B cell (primary cell): ENCODE measurements around the gene EIF1AX. TPM values are rescaled to one million over a fixed set of nuclear protein-coding genes. Genes with fewer than 3 reads are reported as not detected.

ENCODE experiments used
- ATAC-seq: fragments of 200-7000 bp; cut with Tn5 transposase; one replicate; pipeline ENCODE4 v1.10.0; 2021; ENCODE audit warnings: low read depth, mild to moderate bottlenecking, moderate number of reproducible peaks, moderate library complexity
- CTCF ChIA-PET: fragments of 350-600 bp; sonication (Branson Sonifier 250); formaldehyde crosslinking; loops from one replicate; lab custom pipeline; 2021; ENCODE audit warnings: antibody characterized with exemption, inconsistent platforms; lab: Charles Lee
- POLR2A ChIA-PET: fragments of 350-600 bp; sonication (Branson Sonifier 250); formaldehyde crosslinking; loops from one replicate; lab custom pipeline; 2021; ENCODE audit warnings: antibody characterized with exemption; lab: Charles Lee
- DNase-seq: peaks from one replicate; pipeline ENCODE4 v3.0.0; 2013
- H2AFZ ChIP-seq: 2 replicates; pipeline ENCODE4 v1.6.1; 2012; ENCODE audit warnings: mild to moderate bottlenecking, low read depth, low read length; ENCODE audit not compliant: insufficient read depth, poor library complexity, severe bottlenecking
- H3K27ac ChIP-seq, 2 donors: 1 replicate in 1 of 2; 2 replicates in 1 of 2; pipeline ENCODE4 v1.5.1; 2012 to 2013; ENCODE audit warnings: low read length in 2 of 2, mild to moderate bottlenecking in 2 of 2, moderate library complexity in 1 of 2
- H3K27me3 ChIP-seq, 4 experiments: fragments of 200-600 bp in 1 of 4; sonication (generic) in 1 of 4; replicated peaks in 1 of 4; 1 replicate in 2 of 4; 2 replicates in 2 of 4; pipeline versions ENCODE4 v1.6.1 to v1.7.0; 2013 to 2016; ENCODE audit warnings: low read length in 3 of 4, mild to moderate bottlenecking in 2 of 4, mixed read lengths in 1 of 4, moderate library complexity in 1 of 4; ENCODE audit not compliant: insufficient read depth in 4 of 4, control insufficient read depth in 3 of 4; ENCODE audit errors: control extremely low read depth in 1 of 4
- H3K36me3 ChIP-seq, 2 experiments: replicated peaks in 1 of 2; 1 replicate in 1 of 2; 2 replicates in 1 of 2; pipeline versions ENCODE4 v1.6.1 to v1.7.1; 2013; ENCODE audit warnings: low read length in 1 of 2; ENCODE audit not compliant: insufficient read depth in 2 of 2, control insufficient read depth in 1 of 2; ENCODE audit errors: control extremely low read depth in 1 of 2, extremely low read depth in 1 of 2
- H3K4me1 ChIP-seq, 2 donors: fragments of 200-600 bp in 1 of 2; sonication (generic) in 1 of 2; 1 replicate in 1 of 2; 2 replicates in 1 of 2; pipeline versions ENCODE4 v1.5.1 to v1.6.1; 2013 to 2017; ENCODE audit warnings: low read length in 2 of 2; ENCODE audit not compliant: control insufficient read depth in 2 of 2, insufficient read depth in 2 of 2
- H3K4me2 ChIP-seq: replicated peaks from 2 replicates; pipeline ENCODE3; 2012; ENCODE audit warnings: mild to moderate bottlenecking, low read depth, low read length; ENCODE audit not compliant: poor library complexity, severe bottlenecking
- H3K4me3 ChIP-seq, 5 experiments: fragments of 200-600 bp in 1 of 5; sonication (generic) in 1 of 5; 1 replicate in 3 of 5; 2 replicates in 2 of 5; pipeline versions ENCODE4 v1.5.1 to v1.7.0; 2011 to 2016; ENCODE audit warnings: low read length in 4 of 5, mild to moderate bottlenecking in 4 of 5, low read depth in 2 of 5, control low read depth in 1 of 5, moderate library complexity in 1 of 5; ENCODE audit not compliant: insufficient read depth in 1 of 5; ENCODE audit errors: control extremely low read depth in 1 of 5, extremely low read depth in 1 of 5
- H3K79me2 ChIP-seq: fragments of 200-600 bp; sonication (generic); one replicate; pipeline ENCODE4 v1.6.0; 2016; ENCODE audit warnings: low read length; ENCODE audit not compliant: control insufficient read depth, insufficient read depth
- H3K9ac ChIP-seq: fragments of 200-600 bp; sonication (generic); 2 replicates; pipeline ENCODE4 v1.6.1; 2017; ENCODE audit warnings: mild to moderate bottlenecking, low read length, moderate library complexity
- H3K9me3 ChIP-seq, 3 donors: one replicate each; pipeline versions ENCODE4 v1.6.1 to v1.7.1; 2013; ENCODE audit warnings: low read length in 2 of 3; ENCODE audit not compliant: control insufficient read depth in 2 of 3, insufficient read depth in 1 of 3; ENCODE audit errors: control extremely low read depth in 1 of 3
- H4K20me1 ChIP-seq: 2 replicates; pipeline ENCODE4 v1.6.0; 2012; ENCODE audit warnings: mild to moderate bottlenecking, low read length; ENCODE audit not compliant: insufficient read depth, control insufficient read depth, poor library complexity, severe bottlenecking
- H3K27ac Mint-ChIP-seq: one replicate; pipeline ENCODE4 v1.8.0; 2021; ENCODE audit warnings: mixed read lengths
- H3K27me3 Mint-ChIP-seq: one replicate; pipeline ENCODE4 v1.8.0; 2021; ENCODE audit warnings: mixed read lengths
- H3K4me1 Mint-ChIP-seq: one replicate; pipeline ENCODE4 v1.8.0; 2021; ENCODE audit warnings: mixed read lengths
- H3K4me3 Mint-ChIP-seq: one replicate; pipeline ENCODE4 v1.8.0; 2021; ENCODE audit warnings: mixed read lengths
- H3K9me3 Mint-ChIP-seq: one replicate; pipeline ENCODE4 v1.8.0; 2022; ENCODE audit warnings: mixed read lengths; ENCODE audit not compliant: insufficient read depth
- EZH2 ChIP-seq: IDR thresholded peaks from 2 replicates; pipeline ENCODE4 v1.6.1; 2012; ENCODE audit warnings: borderline replicate concordance, low read depth, mild to moderate bottlenecking, moderate library complexity, low read length; ENCODE audit not compliant: insufficient read depth, poor library complexity, severe bottlenecking
- WGBS: methylation state at CpG from one replicate; pipeline ENCODE4 v1.1.5; 2013; ENCODE audit warnings: missing lambda C conversion rate; ENCODE audit not compliant: insufficient coverage; 5-methylcytosine and 5-hydroxymethylcytosine counted together
- intact Hi-C: fragments of 100-400 bp; cut with micrococcal nuclease; formaldehyde crosslinking; loops from one replicate; pipeline ENCODE4 v1.10.0; 2022
- polyA plus RNA-seq: library from polyadenylated mRNA; depleted of rRNA; stranded (reverse); fragments of >200 nt; gene quantifications from 2 replicates; pipeline ENCODE4 v1.2.3, GENCODE V29; 2012
- total RNA-seq, 2 donors: library from RNA; stranded (reverse); fragments of 120-200 nt in 1 of 2; gene quantifications; 1 replicate in 1 of 2; 2 replicates in 1 of 2; pipeline versions ENCODE4 v1.2.3 to v1.2.4, GENCODE V29; 2013 to 2022
- TF ChIP-seq, protein P1 (sequence below): fragments of 200-600 bp; IDR thresholded peaks from one replicate; pipeline ENCODE4 v1.8.0; 2022; ENCODE audit warnings: antibody characterized with exemption, mild to moderate bottlenecking

Gene EIF1AX
- total and polyA plus RNA-seq, 2 donors (not counting 1 experiment from before 2014, with no cell fraction given) = 15.6 to 39.3 TPM

DNA sequence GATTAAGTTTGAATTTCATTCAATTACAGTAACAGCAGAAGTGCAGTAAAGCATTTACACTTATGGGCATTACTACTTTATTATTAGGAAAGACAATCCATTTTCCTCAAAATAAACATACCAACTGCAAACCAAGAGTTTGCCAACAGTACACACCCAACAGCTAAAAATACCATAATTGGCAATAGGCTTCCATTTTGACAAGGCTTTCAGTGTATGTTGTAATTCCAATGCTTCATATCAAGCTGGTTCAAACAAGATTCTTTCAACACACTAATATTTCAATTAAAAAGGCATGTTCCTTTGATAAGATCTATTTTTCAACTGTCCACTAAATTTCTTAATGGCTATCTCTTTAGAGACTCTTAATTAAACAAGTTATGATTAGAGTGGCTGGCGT is 12.1 kb downstream of the EIF1AX start:
- WGBS = no CpG with 5 or more reads among the region's 1 CpG

GRCh38 chrX:20128670-20129069 is 13.0 kb downstream of the EIF1AX start:
- no peak for ATAC-seq
- intact Hi-C loops = no loop called here
- no peak overlapping the region for H3K9ac ChIP-seq
- WGBS = 100% methylated on average over 1 of the region's 4 CpGs
- TF ChIP-seq, protein P1, sequence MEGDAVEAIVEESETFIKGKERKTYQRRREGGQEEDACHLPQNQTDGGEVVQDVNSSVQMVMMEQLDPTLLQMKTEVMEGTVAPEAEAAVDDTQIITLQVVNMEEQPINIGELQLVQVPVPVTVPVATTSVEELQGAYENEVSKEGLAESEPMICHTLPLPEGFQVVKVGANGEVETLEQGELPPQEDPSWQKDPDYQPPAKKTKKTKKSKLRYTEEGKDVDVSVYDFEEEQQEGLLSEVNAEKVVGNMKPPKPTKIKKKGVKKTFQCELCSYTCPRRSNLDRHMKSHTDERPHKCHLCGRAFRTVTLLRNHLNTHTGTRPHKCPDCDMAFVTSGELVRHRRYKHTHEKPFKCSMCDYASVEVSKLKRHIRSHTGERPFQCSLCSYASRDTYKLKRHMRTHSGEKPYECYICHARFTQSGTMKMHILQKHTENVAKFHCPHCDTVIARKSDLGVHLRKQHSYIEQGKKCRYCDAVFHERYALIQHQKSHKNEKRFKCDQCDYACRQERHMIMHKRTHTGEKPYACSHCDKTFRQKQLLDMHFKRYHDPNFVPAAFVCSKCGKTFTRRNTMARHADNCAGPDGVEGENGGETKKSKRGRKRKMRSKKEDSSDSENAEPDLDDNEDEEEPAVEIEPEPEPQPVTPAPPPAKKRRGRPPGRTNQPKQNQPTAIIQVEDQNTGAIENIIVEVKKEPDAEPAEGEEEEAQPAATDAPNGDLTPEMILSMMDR = no peak
- TF ChIP-seq EZH2 = no peak
- POLR2A ChIA-PET = no interaction called here
- Mint-ChIP-seq H3K4me3 (no peak overlapping the region), H3K4me1 (no peaks in the 10 kb centered on the region), H3K27ac (no peak overlapping the region), H3K9me3 (no peaks in the 10 kb centered on the region), H3K27me3 (no peaks in the 10 kb centered on the region)
- no peak for DNase-seq
- CTCF ChIA-PET = interaction anchor here (1.5 kb wide), 1 partner anchor 10 kb away, joined by 4 read pairs; no protein-coding TSS in a partner anchor
- H3K4me3 ChIP-seq = no peak overlapping the region
- no peaks in the 10 kb centered on the region for H3K79me2 ChIP-seq
- no peaks in the 10 kb centered on the region for H4K20me1 ChIP-seq
- H2AFZ ChIP-seq = no peak overlapping the region
- H3K36me3 ChIP-seq = peaks cover 6 to 25% of the 10 kb centered on the region in 2 experiments
- H3K27ac ChIP-seq = no peak overlapping the region
- no peak overlapping the region for H3K4me2 ChIP-seq
- H3K9me3 ChIP-seq = no peaks in the 10 kb centered on the region
- H3K4me1 ChIP-seq = no peaks in the 10 kb centered on the region
- no peaks in the 10 kb centered on the region for H3K27me3 ChIP-seq

More for the DNA sequence above, 12.1 kb downstream of the EIF1AX start:
- Histone ChIP-seq H3K4me3 (no peak overlapping the region), H3K9ac (no peak overlapping the region), H3K4me1 (no peaks in the 10 kb centered on the region), H3K36me3 (peaks cover 6 to 25% of the 10 kb centered on the region in 2 experiments), H2AFZ (no peak overlapping the region), H3K27me3 (no peaks in the 10 kb centered on the region), H3K4me2 (no peak overlapping the region), H3K79me2 (no peaks in the 10 kb centered on the region), H4K20me1 (no peaks in the 10 kb centered on the region), H3K27ac (no peak overlapping the region), H3K9me3 (no peaks in the 10 kb centered on the region)
- DNase-seq = no peak
- ATAC-seq = no peak
- Mint-ChIP-seq H3K4me1 (no peaks in the 10 kb centered on the region), H3K27me3 (no peaks in the 10 kb centered on the region), H3K4me3 (no peak overlapping the region), H3K9me3 (no peaks in the 10 kb centered on the region), H3K27ac (no peak overlapping the region)
- TF ChIP-seq, protein P1 = no peak
- TF ChIP-seq EZH2 = no peak
- intact Hi-C loops = no loop called here
- POLR2A ChIA-PET = interaction anchor here (0.6 kb wide), 1 partner anchor 237 kb away, joined by 3 read pairs; no protein-coding TSS in a partner anchor
- CTCF ChIA-PET = no interaction called here
